Hepatocyte (in vitro differentiated cells): ENCODE measurements around the gene GUCY1A1. TPM values are rescaled to one million over a fixed set of nuclear protein-coding genes. Genes with fewer than 3 reads are reported as not detected.

Experiments
- DNase-seq: peaks from one replicate; pipeline ENCODE4 v3.0.0-alpha.2; 2016; ENCODE audit warnings: low spot score
- H2AFZ ChIP-seq: fragments of 200-600 bp; sonication (generic); 2 replicates; pipeline ENCODE4 v1.6.0; 2016; ENCODE audit warnings: antibody characterized with exemption, mild to moderate bottlenecking
- H3K27ac ChIP-seq: fragments of 200-600 bp; sonication (generic); 2 replicates; pipeline ENCODE4 v1.5.1; 2016; ENCODE audit warnings: mild to moderate bottlenecking
- H3K27me3 ChIP-seq: fragments of 200-600 bp; sonication (generic); 2 replicates; pipeline ENCODE4 v1.6.1; 2016
- H3K36me3 ChIP-seq: fragments of 200-600 bp; sonication (generic); replicated peaks from 2 replicates; pipeline ENCODE4 v1.5.1; 2016; ENCODE audit warnings: low read depth; ENCODE audit not compliant: insufficient read depth
- H3K4me1 ChIP-seq: fragments of 200-600 bp; sonication (generic); 2 replicates; pipeline ENCODE4 v1.5.1; 2016; ENCODE audit warnings: mild to moderate bottlenecking, moderate library complexity; ENCODE audit not compliant: insufficient read depth
- H3K4me2 ChIP-seq: fragments of 200-600 bp; sonication (generic); 2 replicates; pipeline ENCODE4 v1.6.0; 2016
- H3K4me3 ChIP-seq: fragments of 200-600 bp; sonication (generic); 2 replicates; pipeline ENCODE4 v1.5.1; 2016; ENCODE audit warnings: mild to moderate bottlenecking
- H3K79me2 ChIP-seq: fragments of 200-600 bp; sonication (generic); 2 replicates; pipeline ENCODE4 v1.6.0; 2017; ENCODE audit warnings: mild to moderate bottlenecking
- H3K9me2 ChIP-seq: fragments of 200-600 bp; sonication (generic); replicated peaks from 2 replicates; pipeline ENCODE4 v1.6.0; 2017; ENCODE audit warnings: mild to moderate bottlenecking; ENCODE audit not compliant: insufficient read depth
- H3K9me3 ChIP-seq: fragments of 200-600 bp; sonication (generic); 2 replicates; pipeline ENCODE4 v1.5.1; 2016; ENCODE audit warnings: low read depth, mild to moderate bottlenecking
- H4K20me1 ChIP-seq: fragments of 200-600 bp; sonication (generic); 2 replicates; pipeline ENCODE4 v1.6.0; 2016; ENCODE audit warnings: mild to moderate bottlenecking; ENCODE audit not compliant: insufficient read depth, poor library complexity, severe bottlenecking
- EZH2 ChIP-seq: fragments of 200-600 bp; sonication (generic); IDR thresholded peaks from 2 replicates; pipeline ENCODE4 v1.6.1; 2016; ENCODE audit warnings: antibody characterized with exemption, mild to moderate bottlenecking, borderline replicate concordance
- EZH2phosphoT487 ChIP-seq: fragments of 200-600 bp; sonication (generic); IDR thresholded peaks from one replicate; pipeline ENCODE4 v1.6.1; 2018; ENCODE audit warnings: antibody characterized with exemption, mild to moderate bottlenecking, low read depth, moderate library complexity; ENCODE audit not compliant: unreplicated experiment, severe bottlenecking
- WGBS: methylation state at CpG from one replicate; pipeline ENCODE4 v1.1.6; 2016; ENCODE audit warnings: low lambda C conversion rate; ENCODE audit errors: missing lambda C conversion rate; 5-methylcytosine and 5-hydroxymethylcytosine counted together
- polyA plus RNA-seq: library from polyadenylated mRNA; unstranded; fragments of >200 nt; fragmentation: Nextera tagmentation; extraction: Ambion mirVana; gene quantifications from 2 replicates; pipeline ENCODE4 v1.2.1, GENCODE V29; 2016
- total RNA-seq: library from RNA; depleted of rRNA; stranded (reverse); fragments of >200 nt; gene quantifications from 2 replicates; pipeline ENCODE4 v1.2.3, GENCODE V29; 2014
- TF ChIP-seq, protein P1 (sequence below): fragments of 200-600 bp; sonication (generic); IDR thresholded peaks from 2 replicates; pipeline ENCODE4 v1.5.1; 2016; ENCODE audit warnings: antibody characterized with exemption, mild to moderate bottlenecking; ENCODE audit not compliant: poor library complexity

The GUCY1A1 gene
- total and polyA plus RNA-seq, 2 experiments from 2014 or later: 25.7 to 41.2 TPM

- no peaks in the 10 kb centered on the region for H3K79me2 ChIP-seq
- no peak for DNase-seq
- no peaks in the 10 kb centered on the region for H3K9me2 ChIP-seq
- no peak overlapping the region for H3K27ac ChIP-seq
- no peak overlapping the region for H3K4me3 ChIP-seq
- H3K36me3 ChIP-seq: no peaks in the 10 kb centered on the region
- no peaks in the 10 kb centered on the region for H4K20me1 ChIP-seq
- no peaks in the 10 kb centered on the region for H3K9me3 ChIP-seq
- TF ChIP-seq EZH2phosphoT487: no peak
- TF ChIP-seq, protein P1, sequence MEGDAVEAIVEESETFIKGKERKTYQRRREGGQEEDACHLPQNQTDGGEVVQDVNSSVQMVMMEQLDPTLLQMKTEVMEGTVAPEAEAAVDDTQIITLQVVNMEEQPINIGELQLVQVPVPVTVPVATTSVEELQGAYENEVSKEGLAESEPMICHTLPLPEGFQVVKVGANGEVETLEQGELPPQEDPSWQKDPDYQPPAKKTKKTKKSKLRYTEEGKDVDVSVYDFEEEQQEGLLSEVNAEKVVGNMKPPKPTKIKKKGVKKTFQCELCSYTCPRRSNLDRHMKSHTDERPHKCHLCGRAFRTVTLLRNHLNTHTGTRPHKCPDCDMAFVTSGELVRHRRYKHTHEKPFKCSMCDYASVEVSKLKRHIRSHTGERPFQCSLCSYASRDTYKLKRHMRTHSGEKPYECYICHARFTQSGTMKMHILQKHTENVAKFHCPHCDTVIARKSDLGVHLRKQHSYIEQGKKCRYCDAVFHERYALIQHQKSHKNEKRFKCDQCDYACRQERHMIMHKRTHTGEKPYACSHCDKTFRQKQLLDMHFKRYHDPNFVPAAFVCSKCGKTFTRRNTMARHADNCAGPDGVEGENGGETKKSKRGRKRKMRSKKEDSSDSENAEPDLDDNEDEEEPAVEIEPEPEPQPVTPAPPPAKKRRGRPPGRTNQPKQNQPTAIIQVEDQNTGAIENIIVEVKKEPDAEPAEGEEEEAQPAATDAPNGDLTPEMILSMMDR: no peak
- no peak for TF ChIP-seq EZH2
- 93% methylated on average over 7 of the region's 7 CpGs for WGBS
- peaks cover 5% of the 10 kb centered on the region for H3K4me1 ChIP-seq
- no peak overlapping the region for H3K4me2 ChIP-seq
- H3K27me3 ChIP-seq: no peaks in the 10 kb centered on the region
- H2AFZ ChIP-seq: no peak overlapping the region
Measured at GRCh38 chr4:155722816-155723499, 56.3 kb downstream of the GUCY1A1 start.

- H3K36me3 ChIP-seq: no peaks in the 10 kb centered on the region
- 93% methylated on average over 3 of the region's 3 CpGs for WGBS
- H3K4me2 ChIP-seq: no peak overlapping the region
- H3K9me2 ChIP-seq: no peaks in the 10 kb centered on the region
- TF ChIP-seq EZH2: no peak
- TF ChIP-seq EZH2phosphoT487: no peak
- TF ChIP-seq, protein P1: no peak
- H3K27me3 ChIP-seq: no peaks in the 10 kb centered on the region
- DNase-seq: no peak
- H3K4me3 ChIP-seq: no peak overlapping the region
- no peaks in the 10 kb centered on the region for H4K20me1 ChIP-seq
- no peak overlapping the region for H3K27ac ChIP-seq
- no peaks in the 10 kb centered on the region for H3K9me3 ChIP-seq
- no peak overlapping the region for H2AFZ ChIP-seq
- H3K4me1 ChIP-seq: peaks cover 3% of the 10 kb centered on the region
- no peaks in the 10 kb centered on the region for H3K79me2 ChIP-seq
Measured at GRCh38 chr4:155724731-155725130, 58.1 kb downstream of the GUCY1A1 start.

DNA sequence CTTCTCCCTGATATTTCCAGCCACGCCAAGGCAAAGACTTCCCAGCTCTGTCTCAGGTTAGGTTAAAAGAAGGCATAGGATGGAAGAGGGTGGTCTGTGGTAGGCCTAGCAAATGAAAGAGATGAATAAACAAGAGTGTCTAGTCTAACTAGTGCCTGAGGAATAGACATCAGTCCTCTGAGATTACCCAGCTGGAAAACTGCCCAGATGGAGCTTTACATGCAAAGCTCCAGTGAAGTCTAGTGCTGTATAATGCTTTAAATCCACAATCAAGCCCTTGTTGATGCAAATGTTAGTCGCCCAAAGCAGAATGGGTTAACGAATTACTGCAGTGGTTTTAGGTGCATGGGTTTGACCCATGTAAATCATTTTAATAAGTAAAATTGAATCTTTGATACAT, 67.4 kb downstream of the GUCY1A1 start:
- TF ChIP-seq EZH2 (no peak), EZH2phosphoT487 (no peak)
- TF ChIP-seq, protein P1: no peak
- H2AFZ ChIP-seq: no peak overlapping the region
- no peaks in the 10 kb centered on the region for H3K9me3 ChIP-seq
- no peak overlapping the region for H3K4me2 ChIP-seq
- H4K20me1 ChIP-seq: no peaks in the 10 kb centered on the region
- H3K36me3 ChIP-seq: no peaks in the 10 kb centered on the region
- H3K4me1 ChIP-seq: no peaks in the 10 kb centered on the region
- H3K9me2 ChIP-seq: no peaks in the 10 kb centered on the region
- H3K27ac ChIP-seq: no peak overlapping the region
- no peak overlapping the region for H3K4me3 ChIP-seq
- H3K27me3 ChIP-seq: no peaks in the 10 kb centered on the region
- peak; percentile 26 for DNase-seq
- H3K79me2 ChIP-seq: no peaks in the 10 kb centered on the region
- WGBS: 86% methylated on average over 3 of the region's 3 CpGs
